GM06990 (cell line): ENCODE results near the gene C20orf173.
A peak's percentile ranks its signal among the peaks of the same experiment; 100 is the strongest.

Source experiments
- DNase-seq: peaks from one replicate; pipeline ENCODE4 v3.0.0-alpha.2; 2011; ENCODE audit not compliant: insufficient read length; ENCODE audit errors: extremely low read depth
- H3K27me3 ChIP-seq: replicated peaks from 2 replicates; pipeline ENCODE4 v1.6.0; 2011; ENCODE audit warnings: low read length; ENCODE audit not compliant: control insufficient read depth, insufficient read depth
- H3K36me3 ChIP-seq: 2 replicates; pipeline ENCODE4 v1.5.1; 2011; ENCODE audit warnings: low read length; ENCODE audit not compliant: control insufficient read depth, insufficient read depth
- H3K4me3 ChIP-seq: replicated peaks from 2 replicates; pipeline ENCODE4 v1.5.1; 2011; ENCODE audit warnings: low read depth, mild to moderate bottlenecking, control low read depth, low read length
- CTCF ChIP-seq: IDR thresholded peaks from 2 replicates; pipeline ENCODE4 v1.5.1; 2011; ENCODE audit warnings: low read length, control low read depth, mild to moderate bottlenecking, inconsistent platforms; ENCODE audit not compliant: insufficient read depth, poor library complexity, severe bottlenecking

Gene C20orf173

GRCh38 chr20:35561671-35562070 lies 32.2 kb upstream of the C20orf173 start:
- Histone ChIP-seq H3K4me3 (no peak overlapping the region), H3K36me3 (peaks cover 5% of the 10 kb centered on the region), H3K27me3 (no peaks in the 10 kb centered on the region)
- DNase-seq, result no peak
- TF ChIP-seq CTCF, result no peak

GRCh38 chr20:35561268-35561667 lies 31.8 kb upstream of the C20orf173 start:
- no peak overlapping the region for H3K4me3 ChIP-seq
- DNase-seq, result no peak
- TF ChIP-seq CTCF, result peak; percentile 59
- H3K36me3 ChIP-seq, result peaks cover 8% of the 10 kb centered on the region
- no peaks in the 10 kb centered on the region for H3K27me3 ChIP-seq

- Histone ChIP-seq H3K4me3 (no peak overlapping the region), H3K27me3 (no peaks in the 10 kb centered on the region), H3K36me3 (peaks cover 11% of the 10 kb centered on the region)
- no peak for DNase-seq
- TF ChIP-seq CTCF, result no peak
Measured at GRCh38 chr20:35560541-35560940, 31.1 kb upstream of the C20orf173 start.

- H3K4me3 ChIP-seq, result no peak overlapping the region
- peaks cover 11% of the 10 kb centered on the region for H3K36me3 ChIP-seq
- H3K27me3 ChIP-seq, result no peaks in the 10 kb centered on the region
- no peak for TF ChIP-seq CTCF
- no peak for DNase-seq
Measured at GRCh38 chr20:35560105-35560511, 30.7 kb upstream of the C20orf173 start.

- TF ChIP-seq CTCF, result no peak
- peaks cover 14% of the 10 kb centered on the region for H3K36me3 ChIP-seq
- no peak overlapping the region for H3K4me3 ChIP-seq
- DNase-seq, result no peak
- H3K27me3 ChIP-seq, result no peaks in the 10 kb centered on the region
Measured at GRCh38 chr20:35559042-35559693, 29.7 kb upstream of the C20orf173 start.

DNA sequence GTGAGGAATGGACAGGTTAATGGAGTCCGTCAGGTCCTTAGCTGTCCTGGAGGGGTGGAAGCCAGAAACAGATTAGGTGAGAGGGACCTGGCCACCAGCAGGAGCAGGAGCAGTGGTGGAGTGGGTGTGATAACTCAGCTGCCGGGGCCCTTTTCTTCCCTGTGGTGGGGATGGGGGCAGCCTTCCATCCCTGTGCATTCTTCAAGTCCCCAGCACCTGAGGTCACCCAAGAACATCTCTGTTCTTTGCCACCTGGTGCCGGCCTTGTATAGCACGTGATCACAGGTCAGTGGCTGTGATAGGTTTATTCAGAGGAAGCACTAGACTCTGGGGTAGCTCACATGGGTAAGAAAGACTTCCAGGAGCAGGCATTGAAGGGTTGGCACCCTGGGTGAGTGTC lies 29.0 kb upstream of the C20orf173 start:
- Histone ChIP-seq H3K36me3 (peaks cover 17% of the 10 kb centered on the region), H3K4me3 (no peak overlapping the region), H3K27me3 (no peaks in the 10 kb centered on the region)
- no peak for TF ChIP-seq CTCF
- DNase-seq, result no peak
